Astrocyte (in vitro differentiated cells and primary cell): Measurements from ENCODE around the gene OBI1. TPM values are rescaled to one million over a fixed set of nuclear protein-coding genes. Genes with fewer than 3 reads are reported as not detected.

Source experiments
- DNase-seq: peaks from one replicate; pipeline ENCODE4 v3.0.0-alpha.2; 2010; ENCODE audit warnings: low read depth
- FAIRE-seq: peaks from 2 replicates; lab custom pipeline; 2011; peaks lifted over from hg19 to GRCh38; lab: Jason Lieb, UNC
- H2AFZ ChIP-seq: 2 replicates; pipeline ENCODE4 v1.6.0; 2012; ENCODE audit warnings: low read depth, low read length, inconsistent platforms
- H3K27ac ChIP-seq: 2 replicates; pipeline ENCODE4 v1.5.1; 2011; ENCODE audit warnings: low read depth, low read length, inconsistent platforms
- H3K27me3 ChIP-seq: 2 replicates; pipeline ENCODE4 v1.6.0; 2011; ENCODE audit warnings: low read length, inconsistent platforms; ENCODE audit not compliant: insufficient read depth
- H3K36me3 ChIP-seq: 2 replicates; pipeline ENCODE4 v1.5.1; 2011; ENCODE audit warnings: low read length, inconsistent platforms; ENCODE audit not compliant: insufficient read depth
- H3K4me1 ChIP-seq: 2 replicates; pipeline ENCODE4 v1.5.1; 2011; ENCODE audit warnings: low read length, inconsistent platforms; ENCODE audit not compliant: insufficient read depth
- H3K4me2 ChIP-seq: 2 replicates; pipeline ENCODE4 v1.6.0; 2012; ENCODE audit warnings: low read length, inconsistent platforms
- H3K4me3 ChIP-seq: 2 replicates; pipeline ENCODE4 v1.5.1; 2011; ENCODE audit warnings: low read depth, mild to moderate bottlenecking, low read length, inconsistent platforms; ENCODE audit not compliant: insufficient read depth
- H3K79me2 ChIP-seq: 2 replicates; pipeline ENCODE4 v1.6.0; 2012; ENCODE audit warnings: mild to moderate bottlenecking, low read length, inconsistent platforms; ENCODE audit not compliant: insufficient read depth
- H3K9ac ChIP-seq: 2 replicates; pipeline ENCODE4 v1.6.0; 2012; ENCODE audit warnings: mild to moderate bottlenecking, low read length, inconsistent platforms
- H3K9me3 ChIP-seq: 2 replicates; pipeline ENCODE4 v1.5.1; 2012; ENCODE audit warnings: low read depth, mild to moderate bottlenecking, low read length, inconsistent platforms; ENCODE audit not compliant: insufficient read depth
- H4K20me1 ChIP-seq: 2 replicates; pipeline ENCODE4 v1.6.0; 2012; ENCODE audit warnings: low read length, inconsistent platforms; ENCODE audit not compliant: insufficient read depth
- H3K27ac Mint-ChIP-seq: one replicate; pipeline ENCODE4 v1.8.0; 2021; ENCODE audit warnings: mild to moderate bottlenecking, mixed read lengths; ENCODE audit not compliant: unreplicated experiment
- H3K27me3 Mint-ChIP-seq: one replicate; pipeline ENCODE4 v1.8.0; 2021; ENCODE audit warnings: low read depth, mixed read lengths; ENCODE audit not compliant: unreplicated experiment
- H3K36me3 Mint-ChIP-seq: one replicate; pipeline ENCODE4 v1.8.0; 2021; ENCODE audit warnings: low read depth, mixed read lengths; ENCODE audit not compliant: unreplicated experiment
- H3K4me1 Mint-ChIP-seq: one replicate; pipeline ENCODE4 v1.8.0; 2021; ENCODE audit warnings: low read depth, mixed read lengths; ENCODE audit not compliant: unreplicated experiment
- H3K4me3 Mint-ChIP-seq: one replicate; pipeline ENCODE4 v1.8.0; 2021; ENCODE audit warnings: mild to moderate bottlenecking, moderate library complexity, mixed read lengths; ENCODE audit not compliant: unreplicated experiment
- H3K9me3 Mint-ChIP-seq: one replicate; pipeline ENCODE4 v1.8.0; 2021; ENCODE audit warnings: mild to moderate bottlenecking, mixed read lengths; ENCODE audit not compliant: unreplicated experiment
- EZH2 ChIP-seq: IDR thresholded peaks from 2 replicates; pipeline ENCODE4 v1.6.1; 2012; ENCODE audit warnings: mild to moderate bottlenecking, low read length, inconsistent platforms; ENCODE audit not compliant: insufficient read depth
- total RNA-seq: library from RNA; stranded (reverse); gene quantifications from 2 replicates; pipeline ENCODE4 v1.2.1, GENCODE V29; 2021
- TF ChIP-seq, protein P1 (sequence below): IDR thresholded peaks from 2 replicates; pipeline ENCODE4 v1.5.1; 2011; ENCODE audit warnings: low read depth, mild to moderate bottlenecking, inconsistent platforms, low read length, moderate library complexity; ENCODE audit not compliant: insufficient read depth

The OBI1 gene
- total RNA-seq, 1 donor from 2014 or later: 13.2 TPM

DNA sequence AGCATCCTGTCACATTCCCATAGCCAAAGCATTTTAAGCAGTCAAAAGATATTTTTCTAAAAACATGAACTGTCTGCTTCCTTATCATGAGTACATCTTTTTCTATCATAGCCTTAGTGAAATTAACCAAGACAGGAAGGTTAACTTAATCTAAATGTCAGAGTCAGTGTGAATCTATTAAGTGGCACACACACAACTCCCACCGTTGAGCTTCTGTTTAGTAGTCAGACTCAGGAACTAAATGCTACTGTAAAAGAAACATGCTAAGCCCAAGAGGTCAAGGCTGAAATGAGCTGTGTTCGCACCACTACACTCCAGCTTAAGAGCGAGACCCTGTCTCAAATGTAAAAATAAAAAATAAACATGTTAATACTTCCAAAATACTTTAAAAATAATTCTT lies 47.9 kb downstream of the OBI1 start:
- Mint-ChIP-seq H3K9me3 (peaks cover 10% of the 10 kb centered on the region), H3K27me3 (peaks cover 54% of the 10 kb centered on the region), H3K27ac (no peak overlapping the region), H3K36me3 (peaks cover 8% of the 10 kb centered on the region), H3K4me3 (no peak overlapping the region), H3K4me1 (no peaks in the 10 kb centered on the region)
- Histone ChIP-seq H3K4me2 (no peak overlapping the region), H3K4me3 (no peak overlapping the region), H3K9me3 (peaks cover 5% of the 10 kb centered on the region), H3K9ac (no peak overlapping the region), H3K27me3 (peaks cover 50% of the 10 kb centered on the region), H4K20me1 (peaks cover 5% of the 10 kb centered on the region), H3K27ac (no peak overlapping the region), H3K79me2 (no peaks in the 10 kb centered on the region), H3K36me3 (peaks cover 2% of the 10 kb centered on the region), H3K4me1 (peaks cover 3% of the 10 kb centered on the region), H2AFZ (no peak overlapping the region)
- no peak for TF ChIP-seq EZH2
- TF ChIP-seq, protein P1, sequence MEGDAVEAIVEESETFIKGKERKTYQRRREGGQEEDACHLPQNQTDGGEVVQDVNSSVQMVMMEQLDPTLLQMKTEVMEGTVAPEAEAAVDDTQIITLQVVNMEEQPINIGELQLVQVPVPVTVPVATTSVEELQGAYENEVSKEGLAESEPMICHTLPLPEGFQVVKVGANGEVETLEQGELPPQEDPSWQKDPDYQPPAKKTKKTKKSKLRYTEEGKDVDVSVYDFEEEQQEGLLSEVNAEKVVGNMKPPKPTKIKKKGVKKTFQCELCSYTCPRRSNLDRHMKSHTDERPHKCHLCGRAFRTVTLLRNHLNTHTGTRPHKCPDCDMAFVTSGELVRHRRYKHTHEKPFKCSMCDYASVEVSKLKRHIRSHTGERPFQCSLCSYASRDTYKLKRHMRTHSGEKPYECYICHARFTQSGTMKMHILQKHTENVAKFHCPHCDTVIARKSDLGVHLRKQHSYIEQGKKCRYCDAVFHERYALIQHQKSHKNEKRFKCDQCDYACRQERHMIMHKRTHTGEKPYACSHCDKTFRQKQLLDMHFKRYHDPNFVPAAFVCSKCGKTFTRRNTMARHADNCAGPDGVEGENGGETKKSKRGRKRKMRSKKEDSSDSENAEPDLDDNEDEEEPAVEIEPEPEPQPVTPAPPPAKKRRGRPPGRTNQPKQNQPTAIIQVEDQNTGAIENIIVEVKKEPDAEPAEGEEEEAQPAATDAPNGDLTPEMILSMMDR: no peak
- FAIRE-seq (no peak), DNase-seq (no peak)

DNA sequence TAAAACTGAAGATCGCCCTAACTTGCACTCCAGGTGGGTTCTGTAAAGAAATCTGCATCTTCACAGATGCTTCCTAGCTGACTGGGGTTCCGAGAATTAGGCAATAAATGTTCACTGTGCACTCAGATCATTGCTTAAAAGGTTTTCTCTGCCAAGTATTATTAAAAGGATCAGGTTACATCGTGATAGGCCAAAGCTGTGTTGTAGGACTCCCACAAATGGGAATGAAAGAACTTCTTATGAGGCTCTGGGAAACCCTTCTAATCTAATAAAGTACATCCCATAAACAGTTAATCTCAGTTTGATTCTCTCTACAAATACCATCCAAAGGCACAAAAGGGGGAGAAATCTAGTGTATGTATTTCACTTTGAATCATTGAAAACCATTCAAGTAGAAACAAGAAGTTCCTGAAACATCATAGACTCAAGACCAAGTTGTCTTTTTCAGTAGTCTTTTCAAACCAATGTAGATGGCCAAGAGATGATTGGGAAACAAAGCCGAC lies 48.5 kb downstream of the OBI1 start:
- Histone ChIP-seq H3K79me2 (no peaks in the 10 kb centered on the region), H3K27ac (no peak overlapping the region), H3K9me3 (peaks cover 5% of the 10 kb centered on the region), H3K4me1 (peaks cover 3% of the 10 kb centered on the region), H3K4me2 (no peak overlapping the region), H3K9ac (no peak overlapping the region), H3K4me3 (no peak overlapping the region), H2AFZ (no peak overlapping the region), H3K27me3 (peaks cover 56% of the 10 kb centered on the region), H3K36me3 (no peaks in the 10 kb centered on the region), H4K20me1 (peaks cover 5% of the 10 kb centered on the region)
- no peak for TF ChIP-seq EZH2
- TF ChIP-seq, protein P1: no peak
- Mint-ChIP-seq H3K4me3 (no peak overlapping the region), H3K36me3 (peaks cover 4% of the 10 kb centered on the region), H3K9me3 (peaks cover 14% of the 10 kb centered on the region), H3K4me1 (no peaks in the 10 kb centered on the region), H3K27me3 (peaks cover 60% of the 10 kb centered on the region), H3K27ac (no peak overlapping the region)
- DNase-seq: no peak
- no peak for FAIRE-seq

DNA sequence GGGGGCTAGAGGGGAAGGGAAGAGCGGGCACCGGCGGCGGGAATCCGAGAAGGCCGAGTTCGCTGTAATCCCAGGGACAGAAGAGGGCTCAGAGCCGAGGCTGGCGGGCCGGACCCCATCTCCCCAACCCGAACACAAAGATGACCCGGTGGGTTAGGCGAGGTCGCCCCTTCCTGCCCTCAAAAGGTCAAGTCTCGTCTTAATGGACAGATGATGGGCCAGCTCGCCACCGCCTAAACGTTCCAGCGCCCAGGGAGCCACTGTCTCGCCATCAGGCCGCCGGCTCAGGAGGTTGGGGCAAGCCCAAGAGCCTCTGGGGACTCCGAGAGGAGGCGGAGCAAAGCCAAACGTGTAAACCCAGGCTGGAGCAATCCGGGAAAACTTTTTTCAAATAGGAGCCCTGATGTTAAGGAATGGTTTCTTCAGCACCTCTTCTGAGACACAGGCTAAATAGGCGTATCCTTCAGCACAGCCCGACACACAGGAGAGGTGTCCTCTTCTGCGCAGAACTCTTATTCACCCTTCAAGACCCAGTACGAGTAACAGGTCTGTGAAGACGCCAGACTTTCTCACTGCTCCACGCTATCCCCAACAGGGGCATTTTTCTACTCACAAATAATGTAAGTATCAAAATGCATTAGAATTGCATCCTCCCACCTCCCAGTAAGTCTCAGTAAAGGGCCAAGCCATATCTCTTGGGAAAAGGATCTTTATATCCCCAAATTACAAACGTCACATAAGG lies 49.3 kb downstream of the OBI1 start:
- H2AFZ ChIP-seq: peak overlapping the region; percentile 44
- H3K9me3 ChIP-seq: peaks cover 5% of the 10 kb centered on the region
- Mint-ChIP-seq H3K4me3 (peak overlapping the region; percentile 79), H3K36me3 (peaks cover 2% of the 10 kb centered on the region), H3K27me3 (peaks cover 68% of the 10 kb centered on the region), H3K4me1 (no peaks in the 10 kb centered on the region), H3K27ac (no peak overlapping the region), H3K9me3 (peaks cover 18% of the 10 kb centered on the region)
- no peak overlapping the region for H3K9ac ChIP-seq
- no peak for FAIRE-seq
- peaks cover 5% of the 10 kb centered on the region for H4K20me1 ChIP-seq
- peak overlapping the region; percentile 57 for H3K4me3 ChIP-seq
- peak; percentile 77 for TF ChIP-seq EZH2
- TF ChIP-seq, protein P1: no peak
- peaks cover 64% of the 10 kb centered on the region for H3K27me3 ChIP-seq
- no peaks in the 10 kb centered on the region for H3K79me2 ChIP-seq
- peak overlapping the region; percentile 85 for H3K4me2 ChIP-seq
- no peak overlapping the region for H3K27ac ChIP-seq
- H3K4me1 ChIP-seq: peaks cover 3% of the 10 kb centered on the region
- DNase-seq: no peak
- H3K36me3 ChIP-seq: no peaks in the 10 kb centered on the region
